Measurements from ENCODE around the gene GBX1.

DNA sequence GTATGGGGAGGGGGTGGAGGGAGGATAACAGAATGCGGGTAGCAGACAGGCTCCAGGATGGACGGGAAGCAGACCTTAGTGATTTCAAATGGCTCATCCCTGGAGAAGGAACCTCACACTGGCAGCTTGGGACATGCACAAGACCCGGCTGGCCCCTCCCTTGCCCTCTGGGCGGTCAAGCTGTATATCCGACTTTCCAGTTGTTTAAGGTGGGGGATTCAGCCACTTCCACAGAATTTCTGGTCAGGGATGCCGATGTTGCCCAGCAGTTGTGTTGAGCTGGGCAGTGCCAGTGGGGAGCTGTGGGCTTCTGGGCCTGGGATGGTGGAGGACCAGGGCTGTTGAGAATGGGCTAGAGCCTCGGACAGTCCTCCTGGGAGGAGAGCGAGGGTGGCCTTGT, 38.8 kb downstream of the GBX1 start:
- TF ChIP-seq, protein P1, sequence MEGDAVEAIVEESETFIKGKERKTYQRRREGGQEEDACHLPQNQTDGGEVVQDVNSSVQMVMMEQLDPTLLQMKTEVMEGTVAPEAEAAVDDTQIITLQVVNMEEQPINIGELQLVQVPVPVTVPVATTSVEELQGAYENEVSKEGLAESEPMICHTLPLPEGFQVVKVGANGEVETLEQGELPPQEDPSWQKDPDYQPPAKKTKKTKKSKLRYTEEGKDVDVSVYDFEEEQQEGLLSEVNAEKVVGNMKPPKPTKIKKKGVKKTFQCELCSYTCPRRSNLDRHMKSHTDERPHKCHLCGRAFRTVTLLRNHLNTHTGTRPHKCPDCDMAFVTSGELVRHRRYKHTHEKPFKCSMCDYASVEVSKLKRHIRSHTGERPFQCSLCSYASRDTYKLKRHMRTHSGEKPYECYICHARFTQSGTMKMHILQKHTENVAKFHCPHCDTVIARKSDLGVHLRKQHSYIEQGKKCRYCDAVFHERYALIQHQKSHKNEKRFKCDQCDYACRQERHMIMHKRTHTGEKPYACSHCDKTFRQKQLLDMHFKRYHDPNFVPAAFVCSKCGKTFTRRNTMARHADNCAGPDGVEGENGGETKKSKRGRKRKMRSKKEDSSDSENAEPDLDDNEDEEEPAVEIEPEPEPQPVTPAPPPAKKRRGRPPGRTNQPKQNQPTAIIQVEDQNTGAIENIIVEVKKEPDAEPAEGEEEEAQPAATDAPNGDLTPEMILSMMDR (conservative IDR thresholded peaks at IDR 0.05), result no peak
- no peak for TF ChIP-seq ZFX (IDR thresholded peaks at IDR 0.05)
